OCI-LY3 (cell line): ENCODE results near the gene KLF7.

Source experiments
- H2AFZ ChIP-seq: fragments of 200-600, 300-600 bp; shearing (Covaris generic); 2 replicates; pipeline ENCODE4 v1.6.0; 2014; ENCODE audit warnings: antibody characterized with exemption, low read depth, low read length
- H3K27ac ChIP-seq: fragments of 200-600, 300-600 bp; sonication (generic); 2 replicates; pipeline ENCODE4 v1.5.1; 2014; ENCODE audit warnings: mild to moderate bottlenecking, low read length, moderate library complexity, mixed read lengths
- H3K27me3 ChIP-seq: fragments of 200-600, 300-600 bp; sonication (generic); 2 replicates; pipeline ENCODE4 v1.6.1; 2014; ENCODE audit warnings: low read depth, low read length, mixed read lengths
- H3K36me3 ChIP-seq: fragments of 200-600, 300-600 bp; sonication (generic); replicated peaks from 2 replicates; pipeline ENCODE3; 2014; ENCODE audit warnings: low read depth, low read length, mixed read lengths
- H3K4me1 ChIP-seq: fragments of 300-600, 200-600 bp; sonication (generic); 2 replicates; pipeline ENCODE4 v1.6.1; 2014; ENCODE audit warnings: low read length, mixed read lengths
- H3K4me2 ChIP-seq: fragments of 200-600, 300-600 bp; sonication (generic); 2 replicates; pipeline ENCODE4 v1.6.1; 2014; ENCODE audit warnings: low read length, mixed read lengths
- H3K4me3 ChIP-seq: fragments of 300-600, 200-600 bp; sonication (generic); 2 replicates; pipeline ENCODE4 v1.5.1; 2014; ENCODE audit warnings: antibody characterized with exemption, mild to moderate bottlenecking, low read length, moderate library complexity
- H3K79me2 ChIP-seq: fragments of 300-600, 200-600 bp; shearing (Covaris generic); 2 replicates; pipeline ENCODE4 v1.6.1; 2014; ENCODE audit warnings: mild to moderate bottlenecking, low read length, mixed read lengths
- H3K9ac ChIP-seq: fragments of 300-600, 200-600 bp; shearing (Covaris generic); 2 replicates; pipeline ENCODE4 v1.6.0; 2014; ENCODE audit warnings: mild to moderate bottlenecking, low read length, moderate library complexity
- H3K9me3 ChIP-seq: fragments of 200-600, 300-600 bp; shearing (Covaris generic); 2 replicates; pipeline ENCODE4 v1.6.1; 2014; ENCODE audit warnings: low read length, mixed read lengths; ENCODE audit not compliant: insufficient read depth
- H4K20me1 ChIP-seq: fragments of 200-600, 300-600 bp; sonication (generic); 2 replicates; pipeline ENCODE4 v1.6.1; 2016; ENCODE audit warnings: low read length, mixed read lengths; ENCODE audit not compliant: insufficient read depth
- EZH2phosphoT487 ChIP-seq: fragments of 200-600 bp; shearing (Covaris generic); IDR thresholded peaks from 2 replicates; pipeline ENCODE4 v1.6.1; 2018; ENCODE audit warnings: antibody characterized with exemption, mixed run types, low read depth
- TF ChIP-seq, protein P1 (sequence below): fragments of 200-600, 300-600 bp; sonication (generic); IDR thresholded peaks from 2 replicates; pipeline ENCODE4 v1.5.1; 2014; ENCODE audit warnings: antibody characterized with exemption, low read length, low read depth

The KLF7 gene

DNA sequence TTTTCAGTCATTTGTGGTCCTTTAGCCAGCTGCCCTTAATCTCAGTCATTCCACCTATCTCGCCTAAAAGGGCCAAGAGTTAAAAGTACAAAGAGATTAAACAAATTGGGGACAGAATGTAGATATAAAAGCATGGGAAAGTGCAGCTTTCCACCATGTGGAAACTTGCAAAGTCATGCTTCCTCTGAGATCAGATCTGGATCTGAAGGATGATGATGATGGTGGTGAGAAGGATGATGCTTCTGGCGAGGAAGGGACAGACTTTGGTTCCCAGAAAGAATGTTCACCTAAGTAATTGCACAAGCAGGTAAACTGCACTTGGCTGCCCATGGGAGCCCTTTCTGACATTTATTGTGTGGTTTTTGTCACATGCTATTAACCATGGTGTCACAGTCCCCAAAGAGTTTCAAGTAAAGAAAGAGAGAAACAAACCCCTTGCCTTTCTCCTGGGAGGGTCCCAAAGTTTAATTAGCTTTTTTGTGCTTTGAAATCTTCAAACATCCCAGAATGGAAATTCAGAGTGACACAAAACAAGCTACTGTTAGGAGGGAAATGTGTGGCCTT, 34.7 kb downstream of the KLF7 start:
- no peaks in the 10 kb centered on the region for H3K36me3 ChIP-seq
- no peaks in the 10 kb centered on the region for H4K20me1 ChIP-seq
- no peak overlapping the region for H3K4me3 ChIP-seq
- no peaks in the 10 kb centered on the region for H3K79me2 ChIP-seq
- no peak overlapping the region for H2AFZ ChIP-seq
- H3K27me3 ChIP-seq = peaks cover 23% of the 10 kb centered on the region; the same call in 1 of the 2 replicates
- no peaks in the 10 kb centered on the region for H3K4me1 ChIP-seq
- H3K9me3 ChIP-seq = no peaks in the 10 kb centered on the region
- no peak overlapping the region for H3K9ac ChIP-seq
- no peak overlapping the region for H3K27ac ChIP-seq
- H3K4me2 ChIP-seq = no peak overlapping the region
- TF ChIP-seq EZH2phosphoT487 = no peak
- TF ChIP-seq, protein P1, sequence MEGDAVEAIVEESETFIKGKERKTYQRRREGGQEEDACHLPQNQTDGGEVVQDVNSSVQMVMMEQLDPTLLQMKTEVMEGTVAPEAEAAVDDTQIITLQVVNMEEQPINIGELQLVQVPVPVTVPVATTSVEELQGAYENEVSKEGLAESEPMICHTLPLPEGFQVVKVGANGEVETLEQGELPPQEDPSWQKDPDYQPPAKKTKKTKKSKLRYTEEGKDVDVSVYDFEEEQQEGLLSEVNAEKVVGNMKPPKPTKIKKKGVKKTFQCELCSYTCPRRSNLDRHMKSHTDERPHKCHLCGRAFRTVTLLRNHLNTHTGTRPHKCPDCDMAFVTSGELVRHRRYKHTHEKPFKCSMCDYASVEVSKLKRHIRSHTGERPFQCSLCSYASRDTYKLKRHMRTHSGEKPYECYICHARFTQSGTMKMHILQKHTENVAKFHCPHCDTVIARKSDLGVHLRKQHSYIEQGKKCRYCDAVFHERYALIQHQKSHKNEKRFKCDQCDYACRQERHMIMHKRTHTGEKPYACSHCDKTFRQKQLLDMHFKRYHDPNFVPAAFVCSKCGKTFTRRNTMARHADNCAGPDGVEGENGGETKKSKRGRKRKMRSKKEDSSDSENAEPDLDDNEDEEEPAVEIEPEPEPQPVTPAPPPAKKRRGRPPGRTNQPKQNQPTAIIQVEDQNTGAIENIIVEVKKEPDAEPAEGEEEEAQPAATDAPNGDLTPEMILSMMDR = no peak

GRCh38 chr2:207129821-207130220, 35.9 kb downstream of the KLF7 start:
- Histone ChIP-seq H3K27me3 (peaks cover 27% of the 10 kb centered on the region; the same call in 1 of the 2 replicates), H3K9ac (no peak overlapping the region), H2AFZ (no peak overlapping the region), H3K9me3 (no peaks in the 10 kb centered on the region), H3K4me1 (no peaks in the 10 kb centered on the region), H3K36me3 (no peaks in the 10 kb centered on the region), H4K20me1 (no peaks in the 10 kb centered on the region), H3K4me3 (no peak overlapping the region), H3K79me2 (no peaks in the 10 kb centered on the region), H3K4me2 (no peak overlapping the region), H3K27ac (no peak overlapping the region)
- no peak for TF ChIP-seq EZH2phosphoT487
- TF ChIP-seq, protein P1 = no peak

DNA sequence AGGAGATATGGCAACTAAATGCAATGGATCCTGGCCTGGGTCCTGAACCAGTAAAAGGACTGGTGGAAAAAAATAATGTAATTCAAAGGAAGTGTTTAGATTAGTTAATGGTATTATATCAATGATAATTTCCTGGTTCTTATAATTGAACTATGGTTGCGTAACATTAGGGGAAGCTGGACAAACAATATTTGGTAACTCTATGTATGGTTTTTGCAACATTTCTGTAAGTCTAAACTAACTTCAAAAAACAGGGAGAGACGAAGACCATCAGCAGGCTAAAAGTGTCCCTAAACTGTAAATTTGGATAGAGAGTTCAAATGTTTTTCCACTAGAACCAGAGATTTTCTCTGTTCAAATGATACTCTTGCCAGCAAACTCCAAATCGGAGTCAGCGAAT, 36.9 kb downstream of the KLF7 start:
- Histone ChIP-seq H3K79me2 (no peaks in the 10 kb centered on the region), H4K20me1 (no peaks in the 10 kb centered on the region), H2AFZ (no peak overlapping the region), H3K27me3 (peaks cover 30% of the 10 kb centered on the region; the same call in 1 of the 2 replicates), H3K4me1 (no peaks in the 10 kb centered on the region), H3K4me3 (no peak overlapping the region), H3K27ac (no peak overlapping the region), H3K4me2 (no peak overlapping the region), H3K9me3 (no peaks in the 10 kb centered on the region), H3K36me3 (no peaks in the 10 kb centered on the region), H3K9ac (no peak overlapping the region)
- TF ChIP-seq EZH2phosphoT487 = no peak
- TF ChIP-seq, protein P1 = no peak

- no peak overlapping the region for H3K4me3 ChIP-seq
- no peak overlapping the region for H3K4me2 ChIP-seq
- no peaks in the 10 kb centered on the region for H3K9me3 ChIP-seq
- no peaks in the 10 kb centered on the region for H4K20me1 ChIP-seq
- H3K36me3 ChIP-seq = no peaks in the 10 kb centered on the region
- H3K27me3 ChIP-seq = peaks cover 30% of the 10 kb centered on the region; the same call in 1 of the 2 replicates
- H3K4me1 ChIP-seq = no peaks in the 10 kb centered on the region
- TF ChIP-seq EZH2phosphoT487 = no peak
- TF ChIP-seq, protein P1 = no peak
- no peak overlapping the region for H2AFZ ChIP-seq
- no peak overlapping the region for H3K27ac ChIP-seq
- no peaks in the 10 kb centered on the region for H3K79me2 ChIP-seq
- no peak overlapping the region for H3K9ac ChIP-seq
Observed at GRCh38 chr2:207126724-207127308, 38.9 kb downstream of the KLF7 start.
